IPS DF 4.7 (cell line): ENCODE data around the gene CTU1.
"Not testable (repeated sequence)": the region's sequence is repeated elsewhere in the genome, so short reads cannot be mapped to it uniquely, and the experiment has no call there.

ENCODE experiments used
- DNase-seq: peaks from one replicate; pipeline ENCODE4 v3.0.0-alpha.2; 2013; ENCODE audit warnings: low spot score; ENCODE audit errors: extremely low read depth

The CTU1 gene

DNA sequence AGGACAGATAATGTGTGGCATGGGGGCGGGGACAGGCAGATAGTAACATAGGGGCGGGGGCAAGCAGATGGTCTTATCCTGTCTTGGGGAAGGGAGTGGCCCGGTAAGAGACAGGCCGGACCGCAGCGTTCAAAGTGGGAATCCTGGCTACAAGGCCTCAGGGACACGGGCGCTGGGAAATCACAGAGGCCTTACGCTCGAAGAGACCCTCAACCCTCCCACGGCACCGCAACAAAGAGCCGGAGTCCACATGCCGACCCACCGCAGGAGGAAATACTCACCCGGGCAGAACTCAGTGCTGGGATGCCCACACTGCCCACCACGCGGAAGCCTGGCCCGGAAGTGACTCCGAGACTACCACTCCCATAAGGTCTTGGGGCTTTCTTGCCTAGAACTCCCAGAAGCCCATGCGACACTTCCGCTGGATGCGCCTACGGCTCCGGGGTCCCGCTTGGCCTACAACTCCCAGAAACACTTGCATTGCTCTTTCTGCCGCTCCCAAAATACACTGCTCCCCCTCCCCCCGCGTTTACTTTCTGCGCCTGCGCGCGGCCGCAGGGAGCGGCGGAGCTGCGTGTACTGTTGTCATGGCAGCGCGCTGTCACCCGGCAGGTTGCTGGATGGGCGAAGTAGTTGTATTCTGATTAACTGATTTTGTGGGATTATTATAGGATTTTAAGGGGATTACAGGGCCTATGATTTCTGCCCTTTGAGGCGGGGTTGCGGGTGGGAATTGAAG lies at the start of gene CTU1:
Gene CTU1 (minus strand): TSS at position 344 of the 739 bp plus-strand sequence. CDS start 3,840 bp downstream, outside the sequence.
- DNase-seq: peak; percentile 95

DNA sequence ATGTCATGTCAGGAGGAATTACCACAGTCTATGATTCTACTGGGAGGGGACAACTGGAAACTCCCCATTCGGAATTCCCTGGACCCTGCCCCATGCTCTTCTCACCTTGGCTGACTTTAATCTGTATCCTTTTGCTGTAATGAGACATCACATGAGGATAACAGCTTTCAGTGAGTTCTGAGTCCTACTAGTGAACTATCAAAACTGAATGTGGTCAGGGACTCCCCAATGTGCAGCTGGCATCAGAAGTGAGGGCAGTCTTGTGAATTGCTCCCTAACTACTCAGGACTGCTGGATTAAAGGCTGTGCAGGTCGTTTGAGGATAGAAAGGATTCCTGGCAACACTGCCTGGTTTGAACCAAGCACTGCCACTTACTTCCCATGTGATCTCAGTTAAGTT lies 49.1 kb upstream of the CTU1 start:
- no peak for DNase-seq

GRCh38 chr19:51156710-51157109 lies 48.5 kb upstream of the CTU1 start:
- no peak for DNase-seq

GRCh38 chr19:51150627-51151026 lies 42.4 kb upstream of the CTU1 start:
- no peak for DNase-seq

GRCh38 chr19:51148580-51148979 lies 40.4 kb upstream of the CTU1 start:
- no peak for DNase-seq

GRCh38 chr19:51147663-51148062 lies 39.5 kb upstream of the CTU1 start:
- no peak for DNase-seq

GRCh38 chr19:51146751-51147150 lies 38.5 kb upstream of the CTU1 start:
- DNase-seq: no peak

DNA sequence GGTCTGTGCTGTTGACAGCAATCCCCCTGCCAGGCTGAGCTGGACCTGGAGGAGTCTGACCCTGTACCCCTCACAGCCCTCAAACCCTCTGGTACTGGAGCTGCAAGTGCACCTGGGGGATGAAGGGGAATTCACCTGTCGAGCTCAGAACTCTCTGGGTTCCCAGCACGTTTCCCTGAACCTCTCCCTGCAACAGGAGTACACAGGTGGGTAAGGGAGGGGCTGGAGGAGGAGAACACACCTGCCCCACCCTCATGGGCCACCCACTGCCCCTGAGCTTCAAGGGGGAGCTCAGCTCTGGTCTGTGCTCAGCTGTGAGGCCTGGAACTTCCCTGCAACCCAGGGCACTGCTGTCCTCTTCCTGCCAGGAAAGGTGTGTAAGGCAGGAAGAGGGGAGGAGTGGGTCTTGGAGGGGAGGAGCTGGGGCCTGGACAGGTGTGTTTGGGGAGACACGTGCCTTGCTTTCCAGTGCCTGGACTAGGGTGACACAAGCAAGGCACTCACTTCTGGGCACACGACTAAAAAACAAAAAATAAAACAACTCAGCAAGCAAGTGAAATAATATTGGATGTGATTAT lies 37.8 kb upstream of the CTU1 start:
- DNase-seq: no peak

DNA sequence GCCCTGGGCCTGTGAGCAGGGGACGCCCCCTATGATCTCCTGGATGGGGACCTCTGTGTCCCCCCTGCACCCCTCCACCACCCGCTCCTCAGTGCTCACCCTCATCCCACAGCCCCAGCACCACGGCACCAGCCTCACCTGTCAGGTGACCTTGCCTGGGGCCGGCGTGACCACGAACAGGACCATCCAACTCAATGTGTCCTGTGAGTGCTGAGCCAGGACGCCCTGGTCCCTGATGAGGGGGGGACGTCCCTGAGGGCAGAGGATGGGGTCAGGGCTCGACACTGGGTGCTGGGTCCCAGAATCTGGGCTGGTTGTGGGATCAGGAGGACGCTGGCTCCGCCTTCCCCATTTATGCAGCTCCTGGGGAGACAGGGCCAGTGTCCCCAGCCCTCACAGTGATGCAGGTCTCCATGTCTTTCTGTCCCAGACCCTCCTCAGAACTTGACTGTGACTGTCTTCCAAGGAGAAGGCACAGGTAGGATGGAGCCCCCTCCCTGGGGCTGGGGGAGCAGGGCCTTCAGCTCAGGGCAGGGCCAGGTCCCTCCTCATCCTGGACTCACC lies 36.4 kb upstream of the CTU1 start:
- DNase-seq: no peak

DNA sequence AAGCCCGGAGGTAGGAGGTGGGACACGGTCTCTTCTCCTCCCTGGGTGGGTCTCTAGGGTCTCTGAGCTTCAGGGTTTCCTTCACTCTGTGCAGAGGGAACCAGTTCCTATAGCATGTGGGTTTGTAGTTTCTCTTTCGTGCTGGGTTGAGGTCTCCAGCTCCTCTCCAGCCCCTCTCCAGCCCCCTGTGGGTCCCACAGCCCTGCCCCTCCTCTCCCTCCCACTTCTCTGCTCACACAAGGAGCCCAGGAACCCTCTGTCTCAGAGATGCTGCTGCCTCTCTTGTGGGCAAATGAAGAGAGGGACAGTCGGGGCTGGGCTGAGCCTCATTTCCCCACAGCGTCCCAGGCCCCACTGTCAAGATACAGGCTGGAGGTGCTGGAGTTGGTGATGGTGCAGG lies 35.3 kb upstream of the CTU1 start:
- DNase-seq: no peak

GRCh38 chr19:51142809-51143475 lies 34.7 kb upstream of the CTU1 start:
- not testable (repeated sequence) for DNase-seq

DNA sequence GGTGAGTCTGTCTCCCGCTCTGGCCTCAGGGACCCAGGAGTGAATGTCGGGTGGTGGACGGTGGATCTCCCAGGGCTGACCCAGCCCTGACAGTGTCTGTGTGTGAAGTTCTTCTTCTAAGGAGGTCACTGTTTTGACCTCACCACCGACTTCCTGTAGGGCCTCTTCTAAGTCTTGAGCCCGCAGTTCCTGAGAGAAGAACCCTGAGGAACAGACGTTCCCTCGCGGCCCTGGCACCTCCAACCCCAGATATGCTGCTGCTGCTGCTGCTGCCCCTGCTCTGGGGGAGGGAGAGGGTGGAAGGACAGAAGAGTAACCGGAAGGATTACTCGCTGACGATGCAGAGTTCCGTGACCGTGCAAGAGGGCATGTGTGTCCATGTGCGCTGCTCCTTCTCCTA lies 33.9 kb upstream of the CTU1 start, which contains the start of gene SIGLEC7:
Gene SIGLEC7 (plus strand): TSS at position 183 of the 400 bp plus-strand sequence. CDS start 69 bp downstream, at position 252.
- no peak for DNase-seq

DNA sequence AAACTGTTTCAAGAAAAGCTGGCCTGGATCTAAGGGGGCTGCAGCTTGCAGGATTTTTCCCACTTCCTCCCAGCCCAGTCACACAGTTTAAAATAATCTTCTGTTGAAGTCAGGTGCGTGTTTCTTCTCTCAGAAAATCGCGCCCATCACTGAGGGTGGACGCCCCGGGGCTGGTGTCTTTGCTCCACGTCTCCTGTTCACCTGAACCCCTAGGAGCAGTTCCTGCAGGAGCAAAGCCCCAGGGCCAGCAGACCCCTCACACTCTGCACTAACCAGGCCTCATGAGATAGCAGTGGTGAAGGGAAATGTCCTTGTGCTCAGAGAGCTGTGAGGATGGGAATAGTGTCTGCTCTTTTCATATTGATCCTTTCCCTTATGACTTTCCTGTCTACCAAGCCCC lies 33.0 kb upstream of the CTU1 start:
- DNase-seq: no peak

DNA sequence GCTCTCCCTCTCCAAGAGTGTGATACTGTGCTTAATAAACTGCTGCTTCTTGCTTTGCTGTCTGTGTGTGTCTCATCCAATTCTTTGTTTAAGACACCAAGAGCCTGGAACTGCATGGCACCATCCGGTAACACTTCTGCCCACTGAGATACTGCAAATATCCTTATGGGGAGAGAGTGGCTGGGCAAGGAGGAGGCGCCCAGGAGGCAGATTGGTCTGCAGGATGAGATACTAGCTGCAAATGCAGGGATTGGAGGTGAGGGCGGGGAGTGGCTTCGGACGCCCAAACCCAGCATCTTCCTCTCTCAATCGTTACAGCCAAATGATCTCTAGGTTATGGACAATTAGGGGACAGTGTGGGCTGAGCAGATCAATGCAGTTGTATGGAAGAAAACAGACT lies 32.2 kb upstream of the CTU1 start:
- no peak for DNase-seq

DNA sequence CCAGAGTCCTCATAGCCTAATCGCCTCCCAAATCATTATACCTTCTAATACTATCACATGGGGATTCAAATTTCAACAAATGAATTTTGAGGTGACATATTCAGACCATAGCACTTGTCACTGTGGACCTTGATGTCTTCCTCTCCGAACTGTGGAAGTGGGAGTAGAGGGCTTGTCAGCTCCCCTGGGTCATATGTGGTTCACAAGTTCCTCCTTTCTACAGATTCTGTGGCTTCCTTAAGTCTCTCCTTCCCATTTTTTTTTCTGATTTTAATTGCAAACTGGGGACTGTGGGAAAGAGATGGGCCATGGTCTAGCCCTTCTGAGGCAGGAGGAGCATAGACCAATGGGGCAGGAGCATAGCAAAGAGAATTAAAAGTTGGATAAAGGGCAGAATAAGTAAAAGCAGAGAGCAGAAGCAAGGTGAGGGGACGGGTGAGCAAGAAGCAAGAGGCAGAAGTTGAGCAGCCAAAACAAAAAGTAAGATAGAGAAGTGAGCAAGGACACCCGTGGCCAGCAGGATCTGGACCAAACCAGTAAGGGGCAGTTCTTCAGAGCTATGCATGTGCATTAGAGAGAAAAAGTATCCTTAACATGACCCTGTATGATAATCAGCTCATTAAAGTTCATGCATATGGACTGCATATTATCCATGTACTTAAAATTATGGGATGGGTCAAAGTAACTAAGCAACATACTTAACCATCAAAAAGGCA lies 31.2 kb upstream of the CTU1 start:
- no peak for DNase-seq

DNA sequence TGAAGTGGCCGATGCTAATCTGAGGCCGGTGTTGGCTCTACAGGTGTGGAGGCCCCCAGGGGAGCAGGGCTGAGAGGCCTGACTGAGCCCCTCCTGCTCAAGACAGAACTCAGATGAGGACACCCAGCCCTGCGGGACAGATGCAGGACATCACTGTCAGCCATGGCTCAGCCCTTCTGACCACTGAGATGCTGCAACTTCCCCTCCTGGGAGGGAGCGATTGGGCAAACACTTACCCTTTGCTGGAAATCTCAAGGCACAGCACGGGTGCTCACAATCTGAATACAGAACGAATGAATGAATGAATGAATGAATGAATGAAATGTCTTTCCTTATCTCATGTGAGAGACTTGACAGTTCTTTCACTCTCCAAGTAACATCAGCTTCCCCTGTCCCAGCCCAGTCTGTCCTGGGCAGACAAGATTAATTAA lies 30.4 kb upstream of the CTU1 start:
- no peak for DNase-seq

GRCh38 chr19:51137792-51138425 lies 29.7 kb upstream of the CTU1 start:
- no peak for DNase-seq

- no peak for DNase-seq
These were observed 28.8 kb upstream of the CTU1 start for GRCh38 chr19:51136851-51137551.

- no peak for DNase-seq
These were observed 28.0 kb upstream of the CTU1 start for GRCh38 chr19:51135986-51136762.

DNA sequence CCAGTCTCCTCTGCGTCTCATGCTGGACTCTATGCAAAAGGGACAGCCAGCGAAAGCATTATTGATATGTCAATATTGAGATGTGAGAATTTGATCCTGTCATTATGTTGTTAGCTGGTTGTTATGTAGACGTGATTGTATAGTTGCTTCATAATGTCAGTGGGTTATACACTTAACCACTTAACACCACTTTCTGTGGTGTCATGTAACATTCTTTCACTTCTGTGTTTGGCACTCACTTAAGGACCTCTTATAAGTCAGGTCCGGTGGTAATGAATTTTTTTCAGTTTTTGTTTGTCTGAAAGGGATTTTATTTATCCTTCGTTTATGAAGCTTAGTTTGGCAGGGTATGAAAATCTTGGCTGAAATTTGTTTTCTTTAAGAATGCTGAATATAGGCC lies 26.8 kb upstream of the CTU1 start:
- no peak for DNase-seq
